Left cardiac atrium (tissue), 4 donors: ENCODE results near the gene MAGEB10. TPM values are rescaled to one million over a fixed set of nuclear protein-coding genes. Genes with fewer than 3 reads are reported as not detected.
"Not testable (repeated sequence)": the region's sequence is repeated elsewhere in the genome, so short reads cannot be mapped to it uniquely, and the experiment has no call there.

Experiments used
- ATAC-seq, 2 donors: fragments of 200-7000 bp; cut with Tn5 transposase; one replicate each; pipeline ENCODE4 v1.9.1; 2020; ENCODE audit warnings: mild to moderate bottlenecking in 2 of 2, moderate library complexity in 2 of 2
- DNase-seq: peaks from one replicate; pipeline ENCODE4 v3.0.0-alpha.2; 2020
- intact Hi-C, 2 donors: fragments of 100-400 bp; cut with DNase I; formaldehyde crosslinking; loops; one replicate each; pipeline versions ENCODE4 v1.14.1 to v1.15.1; 2022 to 2023
- long read RNA-seq: library from polyadenylated mRNA; unstranded; transcript quantifications from one replicate; pipeline ENCODE4 v2.0.0, GENCODE V29; 2021
- total RNA-seq, 2 donors: library from RNA; stranded (reverse); fragmentation: NEBNext Ultra II Directional; extraction: Animal tissue kit (Norgen Biotek cat#: 25700); gene quantifications; one replicate each; pipeline ENCODE4 v1.2.1, GENCODE V29; 2021
- donor health status: DM: no; HTN: yes; CAD: no.
- donor health status: DM: no; HTN: yes; CAD: no; lungs with severe emphysema.
- donor health status: DM: yes; HTN: yes; CAD: no.
- donor health status: Dilated cardiomyopathy.

MAGEB10 gene, protein sequence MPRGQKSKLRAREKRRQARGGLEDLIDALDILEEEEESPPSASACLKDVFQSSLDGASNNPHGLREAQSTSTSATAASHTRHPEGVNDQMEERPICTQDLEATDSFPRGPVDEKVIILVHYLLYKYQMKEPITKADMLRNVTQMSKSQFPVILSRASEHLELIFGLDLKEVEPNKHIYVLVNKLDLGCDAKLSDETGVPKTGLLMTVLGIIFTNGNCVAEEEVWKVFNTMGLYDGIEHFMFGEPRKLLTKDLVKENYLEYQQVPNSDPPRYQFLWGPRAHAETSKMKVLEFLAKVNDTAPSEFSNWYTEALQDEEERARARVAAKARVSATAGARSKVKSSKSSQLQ
- not detected for total RNA-seq
- long read RNA-seq = 0 reads

- intact Hi-C loops = no loop called here
- DNase-seq = no peak
- no peak for ATAC-seq
Observed at GRCh38 chrX:27807690-27808089, at the start of gene MAGEB10. TSS of gene MAGEB10 (plus strand) at chrX:27807990. CDS start at chrX:27821307, 13,317 bp downstream.

DNA sequence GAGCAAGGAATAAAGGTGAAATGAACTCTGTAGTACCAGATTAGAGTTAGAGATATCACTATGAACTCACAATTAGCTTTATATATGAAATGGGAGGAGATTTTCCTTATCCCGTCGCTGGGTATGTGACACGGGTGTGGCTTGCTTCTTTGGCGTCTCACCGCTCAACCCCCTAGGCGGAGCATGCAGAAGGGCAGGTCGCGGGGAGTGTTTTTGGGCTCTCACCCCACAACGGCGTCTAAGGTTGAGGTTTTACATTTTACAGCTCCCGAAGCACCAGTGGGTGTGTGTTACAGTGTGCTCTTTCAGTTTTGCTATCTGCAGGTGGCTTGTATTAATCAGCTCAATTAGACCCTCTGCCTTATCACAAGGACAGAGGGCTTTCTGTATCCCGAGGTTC, 42.1 kb upstream of the MAGEB10 start:
- DNase-seq = no peak
- ATAC-seq = no peak
- intact Hi-C loops = no loop called here

DNA sequence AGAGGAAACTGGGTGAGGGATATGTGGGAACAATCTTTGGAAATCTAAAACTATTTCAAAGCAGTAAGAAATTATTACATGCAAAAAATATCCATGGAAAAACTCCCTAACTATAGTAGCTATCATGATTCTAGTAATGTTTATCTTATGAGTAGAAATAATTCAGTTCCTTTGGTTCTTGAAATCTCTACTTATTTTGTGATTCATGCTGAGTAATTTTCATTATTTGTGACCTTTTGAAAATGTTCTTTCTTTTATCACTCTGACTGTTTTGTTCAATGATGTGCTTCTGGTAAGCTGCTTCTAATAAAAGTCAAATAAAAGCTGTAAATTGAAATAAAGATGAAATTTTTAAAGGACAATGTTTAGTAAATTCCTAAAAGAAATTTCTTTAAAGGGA, 40.4 kb upstream of the MAGEB10 start:
- intact Hi-C loops = no loop called here
- DNase-seq = no peak
- ATAC-seq = no peak

GRCh38 chrX:27775984-27776383, 31.8 kb upstream of the MAGEB10 start:
- no peak for DNase-seq
- ATAC-seq = no peak
- intact Hi-C loops = no loop called here

- intact Hi-C loops = no loop called here
- no peak for DNase-seq
Observed at GRCh38 chrX:27796640-27797257, 11.0 kb upstream of the MAGEB10 start.

GRCh38 chrX:27797575-27797974, 10.2 kb upstream of the MAGEB10 start:
- no peak for ATAC-seq
- no peak for DNase-seq
- intact Hi-C loops = no loop called here

More at GRCh38 chrX:27796640-27797257, 11.0 kb upstream of the MAGEB10 start:
- no peak for ATAC-seq

- ATAC-seq = no peak
- no peak for DNase-seq
- intact Hi-C loops = no loop called here
Observed at GRCh38 chrX:27808226-27808625, 436 bp downstream of the MAGEB10 start.

DNA sequence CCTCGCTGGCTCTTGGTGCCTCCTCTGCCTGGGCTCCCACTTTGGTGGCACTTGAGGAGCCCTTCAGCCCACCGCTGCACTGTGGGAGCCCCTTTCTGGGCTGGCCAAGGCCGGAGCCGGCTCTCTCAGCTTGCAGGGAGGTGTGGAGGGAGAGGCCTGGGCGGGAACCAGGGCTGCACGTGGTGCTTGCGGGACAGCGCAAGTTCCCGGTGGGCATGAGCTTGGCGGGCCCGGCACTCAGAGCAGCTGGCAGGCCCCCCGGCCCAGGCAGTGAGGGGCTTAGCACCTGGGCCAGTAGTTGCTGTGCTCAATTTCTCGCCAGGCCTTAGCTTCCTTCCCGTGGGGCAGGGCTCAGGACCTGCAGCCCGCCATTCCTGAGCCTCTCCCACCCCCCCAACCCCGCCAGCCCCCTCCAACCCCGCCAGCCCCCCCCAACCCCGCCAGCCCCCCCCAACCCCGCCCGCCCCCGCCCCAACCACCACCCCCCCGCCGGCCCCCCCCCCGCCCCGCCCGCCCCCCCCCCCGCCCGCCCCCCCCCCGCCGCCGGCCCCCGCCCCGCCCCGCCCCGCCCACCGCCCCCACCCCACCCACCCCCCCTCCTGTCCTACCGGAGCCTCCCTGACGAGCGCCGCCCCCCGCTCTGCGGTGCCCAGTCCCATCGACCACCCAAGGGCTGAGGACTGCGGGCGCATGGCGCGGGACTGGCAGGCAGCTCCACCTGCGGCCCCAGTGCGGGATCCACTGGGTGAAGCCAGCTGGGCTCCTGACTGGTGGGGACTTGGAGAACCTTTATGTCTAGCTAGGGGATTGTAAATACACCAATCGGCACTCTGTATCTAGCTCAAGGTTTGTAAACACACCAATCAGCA, 1.4 kb downstream of the MAGEB10 start:
- ATAC-seq, DNase-seq: not testable (repeated sequence)

DNA sequence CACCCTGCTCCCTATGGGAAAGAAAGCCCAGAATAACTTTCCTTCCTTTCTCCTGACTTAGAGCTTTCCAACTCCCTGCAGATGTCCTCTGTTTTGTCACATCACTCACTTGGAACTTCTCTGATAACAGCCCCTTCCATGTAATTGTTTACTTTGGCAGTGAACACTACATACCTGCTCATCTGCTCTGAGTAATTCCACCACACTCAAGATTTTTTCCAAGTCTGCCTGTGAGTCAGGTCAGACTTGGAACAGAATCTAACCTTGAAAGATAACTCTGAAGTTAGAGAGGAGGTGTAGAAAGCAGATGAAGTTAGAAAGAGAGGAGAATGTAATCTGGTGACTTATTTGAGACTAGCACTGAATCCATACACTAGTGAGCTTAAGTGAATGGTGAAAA, 7.4 kb downstream of the MAGEB10 start:
- intact Hi-C loops = no loop called here
- no peak for DNase-seq
- peak in 1 of 2 donors; percentile 66 for ATAC-seq

More for the DNA sequence above, 1.4 kb downstream of the MAGEB10 start:
- intact Hi-C loops = not testable (repeated sequence)

GRCh38 chrX:27823812-27824211, 16.0 kb downstream of the MAGEB10 start:
- intact Hi-C loops = no loop called here
- ATAC-seq (no peak), DNase-seq (no peak)

- DNase-seq = no peak
- intact Hi-C loops = no loop called here
- no peak for ATAC-seq
Observed at GRCh38 chrX:27838185-27838584, 30.4 kb downstream of the MAGEB10 start.

DNA sequence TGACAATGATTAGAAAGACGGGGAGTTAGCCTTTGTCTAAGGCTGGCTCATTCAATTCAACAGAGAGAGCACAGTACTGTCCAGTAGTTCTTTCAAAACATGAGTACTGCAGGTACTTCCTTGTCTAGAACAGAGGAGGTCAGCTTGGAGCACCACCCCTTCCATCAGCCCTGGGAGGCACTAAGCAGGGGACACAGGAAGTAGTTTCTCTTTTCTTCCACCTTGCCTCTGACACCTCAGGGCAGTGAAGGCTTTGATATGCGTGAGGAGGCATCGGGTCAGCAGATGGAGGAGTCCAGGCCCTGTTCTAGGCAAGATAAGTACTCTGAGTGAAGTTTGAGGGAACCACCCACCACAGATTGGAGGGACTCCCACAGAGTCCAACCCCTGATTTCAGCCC, 33.1 kb downstream of the MAGEB10 start:
- intact Hi-C loops = no loop called here
- no peak for ATAC-seq
- no peak for DNase-seq

DNA sequence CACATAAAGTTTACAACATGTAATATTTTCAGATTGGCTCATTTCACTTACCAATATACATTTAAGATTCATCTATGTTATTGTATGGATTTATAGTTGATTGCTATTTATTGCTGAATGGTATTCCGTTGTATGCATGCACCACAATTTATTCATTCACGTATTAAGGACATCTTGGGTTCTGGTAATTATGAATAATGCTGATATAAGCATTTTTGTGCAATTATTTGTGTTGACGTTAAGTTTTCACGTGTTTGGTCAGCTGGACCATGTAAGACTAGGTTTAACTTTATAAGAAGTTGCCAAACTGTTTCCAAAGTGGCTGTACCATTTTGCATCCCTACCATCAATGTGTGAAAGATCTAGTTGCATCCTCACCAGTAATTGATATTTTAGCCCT, 35.1 kb downstream of the MAGEB10 start:
- ATAC-seq = no peak
- intact Hi-C loops = no loop called here
- no peak for DNase-seq

DNA sequence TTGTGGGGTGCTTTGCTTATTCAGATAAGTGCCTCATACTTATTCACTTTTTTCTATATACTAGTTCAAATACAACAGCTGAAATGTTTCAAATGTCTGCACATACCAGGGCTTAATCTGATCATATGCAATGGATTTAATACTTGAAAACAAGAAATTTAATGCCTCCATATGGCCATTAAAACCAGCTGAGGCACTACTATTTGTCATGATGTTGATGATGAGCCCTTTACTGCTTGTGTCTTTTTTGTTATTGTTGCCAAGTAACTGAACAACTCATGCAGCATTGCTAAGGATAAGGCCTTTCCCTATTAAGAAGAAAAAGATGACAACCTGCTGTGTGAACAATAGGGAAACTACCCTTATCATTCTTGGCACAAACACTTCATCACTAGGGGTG, 52.5 kb downstream of the MAGEB10 start:
- intact Hi-C loops = no loop called here
- no peak for DNase-seq
- no peak for ATAC-seq

DNA sequence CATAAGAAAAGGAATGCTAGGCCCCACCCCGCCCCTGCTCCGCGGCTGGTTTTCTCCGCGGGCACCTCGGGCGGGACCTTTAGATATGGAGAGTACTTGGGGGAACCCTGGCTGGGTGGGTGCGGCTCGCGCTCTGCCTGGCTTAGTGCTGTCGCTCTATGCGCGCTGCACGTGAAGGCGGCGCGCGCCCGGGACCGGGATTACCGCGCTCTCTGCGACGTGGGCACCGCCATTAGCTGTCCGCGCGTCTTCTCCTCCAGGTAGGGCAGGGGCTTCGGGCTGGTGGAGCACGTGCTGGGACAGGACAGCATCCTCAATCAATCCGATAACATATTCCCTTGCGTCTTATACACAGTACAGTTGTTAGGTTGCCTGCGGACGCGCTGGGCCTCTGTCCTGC, 56.0 kb downstream of the MAGEB10 start:
- intact Hi-C loops = no loop called here
- DNase-seq (no peak), ATAC-seq (no peak)

Other genes starting within 250 kb of the MAGEB10 start
- not detected for gene DCAF8L2, start 217.6 kb upstream of the MAGEB10 start, total RNA-seq
- gene DCAF8L1, start 173.5 kb downstream of the MAGEB10 start, total RNA-seq = not detected